ENCODE data around the gene TRIM29. TPM values are rescaled to one million over a fixed set of nuclear protein-coding genes. Genes with fewer than 3 reads are reported as not detected.

TRIM29 gene
- total and polyA plus RNA-seq, 7 donors = 0.33 to 8.5 (median 6.0) TPM

DNA sequence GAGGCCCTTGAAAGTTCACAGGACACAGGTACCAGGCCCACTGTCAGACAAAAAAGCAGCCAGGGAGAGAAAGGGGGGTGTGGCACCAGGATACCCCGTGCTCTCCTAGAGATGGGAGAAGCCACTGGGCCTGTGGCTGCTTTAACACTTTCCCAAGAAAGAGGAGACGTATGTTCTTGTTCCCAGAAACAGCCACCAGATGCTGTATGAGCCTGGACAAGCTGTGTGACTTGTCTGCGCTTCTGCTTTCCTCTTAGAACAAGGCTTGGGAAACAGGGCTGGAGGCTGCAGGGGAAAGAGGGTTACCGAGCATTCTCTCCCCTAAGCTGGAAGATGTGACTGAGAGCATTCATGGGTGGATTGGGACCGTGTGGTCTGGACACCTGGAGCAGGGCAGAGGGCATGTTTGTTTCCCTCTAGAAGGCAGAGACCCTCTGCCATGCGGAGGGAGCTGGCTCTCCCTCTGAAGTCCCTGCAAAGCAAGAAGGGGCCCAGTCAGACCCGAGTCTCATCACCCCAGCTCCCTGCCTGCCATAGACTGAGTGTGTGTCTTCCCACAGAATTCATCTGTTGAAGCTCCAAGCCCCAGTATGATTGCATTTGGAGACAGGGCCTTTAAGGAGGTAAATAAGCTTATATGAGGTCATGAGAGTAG, 74.1 kb downstream of the TRIM29 start:
- DNase-seq = no peak
- Histone ChIP-seq H3K27ac (no peak overlapping the region), H3K27me3 (peaks cover 0 to 20% (median 15%) of the 10 kb centered on the region in 3 donors), H3K9me3 (no peaks in the 10 kb centered on the region), H3K4me3 (no peak overlapping the region), H3K36me3 (no peaks in the 10 kb centered on the region), H3K4me1 (peaks cover 0 to 8% (median 0%) of the 10 kb centered on the region in 4 donors)
- WGBS, 2 donors = 83 to 84% methylated on average over 7 of the region's 7 CpGs
- intact Hi-C loops (cut with DNase I) = no loop called here
- TF ChIP-seq, protein P1, sequence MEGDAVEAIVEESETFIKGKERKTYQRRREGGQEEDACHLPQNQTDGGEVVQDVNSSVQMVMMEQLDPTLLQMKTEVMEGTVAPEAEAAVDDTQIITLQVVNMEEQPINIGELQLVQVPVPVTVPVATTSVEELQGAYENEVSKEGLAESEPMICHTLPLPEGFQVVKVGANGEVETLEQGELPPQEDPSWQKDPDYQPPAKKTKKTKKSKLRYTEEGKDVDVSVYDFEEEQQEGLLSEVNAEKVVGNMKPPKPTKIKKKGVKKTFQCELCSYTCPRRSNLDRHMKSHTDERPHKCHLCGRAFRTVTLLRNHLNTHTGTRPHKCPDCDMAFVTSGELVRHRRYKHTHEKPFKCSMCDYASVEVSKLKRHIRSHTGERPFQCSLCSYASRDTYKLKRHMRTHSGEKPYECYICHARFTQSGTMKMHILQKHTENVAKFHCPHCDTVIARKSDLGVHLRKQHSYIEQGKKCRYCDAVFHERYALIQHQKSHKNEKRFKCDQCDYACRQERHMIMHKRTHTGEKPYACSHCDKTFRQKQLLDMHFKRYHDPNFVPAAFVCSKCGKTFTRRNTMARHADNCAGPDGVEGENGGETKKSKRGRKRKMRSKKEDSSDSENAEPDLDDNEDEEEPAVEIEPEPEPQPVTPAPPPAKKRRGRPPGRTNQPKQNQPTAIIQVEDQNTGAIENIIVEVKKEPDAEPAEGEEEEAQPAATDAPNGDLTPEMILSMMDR (IDR thresholded peaks at IDR 0.05) = no peak
- TF ChIP-seq EP300 (IDR thresholded peaks at IDR 0.05) (no peak), POLR2AphosphoS5 (IDR thresholded peaks at IDR 0.05) (no peak), POLR2A (IDR thresholded peaks at IDR 0.05) (no peak)

DNA sequence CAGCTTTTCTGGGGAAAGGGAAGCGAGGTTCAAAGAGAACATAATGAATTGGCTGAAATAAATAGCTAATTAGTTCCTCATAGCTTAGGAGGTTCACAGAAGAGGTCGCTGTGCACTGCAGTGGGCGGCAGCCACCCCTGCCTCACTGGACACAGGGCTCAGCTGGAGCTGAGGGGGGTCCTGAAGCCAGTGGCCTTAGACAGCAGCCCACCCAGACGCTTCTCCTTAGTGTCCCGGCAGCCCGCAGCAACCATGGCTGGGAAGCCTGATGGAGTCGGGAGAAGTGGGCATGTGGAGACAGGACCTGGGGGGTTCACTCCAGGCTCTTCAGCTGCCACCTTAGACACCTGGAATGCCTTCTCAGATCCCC, 75.4 kb downstream of the TRIM29 start:
- no peaks in the 10 kb centered on the region for H3K36me3 ChIP-seq
- 76 to 83% methylated on average over 7 of the region's 7 CpGs for WGBS, 2 donors
- no peak overlapping the region for H3K4me3 ChIP-seq
- TF ChIP-seq POLR2A (IDR thresholded peaks at IDR 0.05) (no peak), POLR2AphosphoS5 (IDR thresholded peaks at IDR 0.05) (no peak), EP300 (IDR thresholded peaks at IDR 0.05) (no peak)
- TF ChIP-seq, protein P1 (IDR thresholded peaks at IDR 0.05) = no peak
- H3K27ac ChIP-seq = no peak overlapping the region
- DNase-seq = no peak
- H3K9me3 ChIP-seq = no peaks in the 10 kb centered on the region
- intact Hi-C loops (cut with DNase I) = no loop called here
- H3K4me1 ChIP-seq = peaks cover 0 to 8% (median 0%) of the 10 kb centered on the region in 4 donors
- H3K27me3 ChIP-seq = peaks cover 0 to 20% (median 15%) of the 10 kb centered on the region in 3 donors

DNA sequence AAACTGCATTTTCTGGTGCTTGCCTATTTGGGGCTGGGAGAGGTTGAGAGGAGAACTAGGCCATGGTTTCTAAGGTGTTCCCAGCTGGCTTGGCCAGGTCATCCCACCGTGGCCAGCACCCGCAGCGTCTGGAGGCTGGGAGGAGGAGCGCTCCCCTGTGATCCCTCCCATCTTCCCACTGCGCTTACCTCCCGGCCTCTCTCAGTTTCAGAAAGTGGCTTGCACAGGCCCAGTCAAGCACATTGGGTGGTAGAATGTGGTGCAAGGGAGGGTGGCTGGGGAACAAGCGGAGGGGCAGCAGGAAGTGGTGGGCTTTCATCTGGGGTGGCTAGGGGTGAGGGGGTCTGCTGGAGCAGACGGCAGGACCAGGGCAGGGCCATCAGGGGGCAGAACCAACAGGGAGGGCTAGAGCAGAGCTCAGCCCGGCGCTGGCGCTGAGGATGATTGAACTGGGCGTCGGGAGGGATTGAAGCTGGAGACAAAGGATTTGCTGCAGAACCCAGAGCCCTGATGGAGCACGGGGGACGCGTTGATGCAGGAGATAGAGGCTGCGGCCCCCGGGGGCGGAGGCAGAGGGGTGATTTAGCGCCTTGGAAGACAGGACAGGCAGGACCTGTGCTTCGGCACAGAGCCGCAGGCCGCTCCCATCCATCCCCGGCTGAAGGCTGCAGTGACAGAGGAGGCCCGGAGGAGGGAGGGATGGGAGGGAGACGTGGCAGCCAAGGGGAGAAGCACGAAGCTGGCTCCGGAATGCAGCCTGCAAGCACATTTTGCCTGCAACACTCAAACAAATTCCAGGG, 76.0 kb downstream of the TRIM29 start:
- 63 to 77% methylated on average over 28 of the region's 28 CpGs for WGBS, 2 donors
- H3K4me3 ChIP-seq = no peak overlapping the region
- no peak overlapping the region for H3K27ac ChIP-seq
- H3K36me3 ChIP-seq = no peaks in the 10 kb centered on the region
- peaks cover 0 to 8% (median 0%) of the 10 kb centered on the region in 4 donors for H3K4me1 ChIP-seq
- peaks cover 0 to 20% (median 15%) of the 10 kb centered on the region in 3 donors for H3K27me3 ChIP-seq
- no peak for DNase-seq
- TF ChIP-seq, protein P1 (IDR thresholded peaks at IDR 0.05) = no peak
- TF ChIP-seq POLR2AphosphoS5 (IDR thresholded peaks at IDR 0.05) = no peak
- TF ChIP-seq POLR2A (IDR thresholded peaks at IDR 0.05) = no peak
- TF ChIP-seq EP300 (IDR thresholded peaks at IDR 0.05) = no peak
- intact Hi-C loops (cut with DNase I) = no loop called here
- no peaks in the 10 kb centered on the region for H3K9me3 ChIP-seq

Other genes with a start within 250 kb of the TRIM29 start
- 10 to 100 TPM; 23.5 to 44.3 (median 41.2) TPM for gene OAF, start 72.9 kb upstream of the TRIM29 start, total RNA-seq
- gene OAF, start 72.9 kb upstream of the TRIM29 start, polyA plus RNA-seq = 10 to 100 TPM; 51.2 to 94.3 (median 74.7) TPM
- not detected for gene POU2F3, start 102.0 kb upstream of the TRIM29 start, total RNA-seq
- gene POU2F3, start 102.0 kb upstream of the TRIM29 start, polyA plus RNA-seq = 1 to 10 TPM in 2 of 3 donors, under 1 TPM in 1; 0.92 to 1.8 (median 1.3) TPM
- gene TLCD5, start 187.2 kb upstream of the TRIM29 start, total RNA-seq = 1 to 10 TPM; 3.3 to 7.2 (median 4.4) TPM
- gene TLCD5, start 187.2 kb upstream of the TRIM29 start, polyA plus RNA-seq = 1 to 10 TPM in 1 of 3 donors, under 1 TPM in 1, not detected in 1; 0.60 to 1.1 TPM
- gene ARHGEF12, start 198.3 kb upstream of the TRIM29 start, total RNA-seq = 100 to 1,000 TPM in 2 of 4 donors, 10 to 100 TPM in 2; 80.5 to 129 (median 94.8) TPM
- gene ARHGEF12, start 198.3 kb upstream of the TRIM29 start, polyA plus RNA-seq = 10 to 100 TPM; 18.6 to 25.2 (median 22.8) TPM